Uterus (tissue), 4 donors: ENCODE measurements around the gene CAMSAP3. TPM values are rescaled to one million over a fixed set of nuclear protein-coding genes. Genes with fewer than 3 reads are reported as not detected.

Experiments used
- DNase-seq, 2 donors: peaks; one replicate each; pipeline ENCODE4 v3.0.0-alpha.2; 2019 to 2020
- H3K27ac ChIP-seq, 2 donors: fragments of 200-600 bp; sonication (generic); 1 replicate in 1 of 2; 2 replicates in 1 of 2; pipeline ENCODE4 v1.5.1; 2016 to 2018
- H3K27me3 ChIP-seq, 2 donors: fragments of 200-600 bp; sonication (generic); one replicate each; pipeline ENCODE4 v1.5.1; 2018 to 2019; ENCODE audit warnings: control low read depth in 1 of 2
- H3K36me3 ChIP-seq, 2 donors: fragments of 200-600 bp; sonication (generic); one replicate each; pipeline ENCODE4 v1.5.1; 2019; ENCODE audit warnings: control low read depth in 1 of 2
- H3K4me1 ChIP-seq, 2 donors: fragments of 200-600 bp; sonication (generic); one replicate each; pipeline ENCODE4 v1.5.1; 2018 to 2019; ENCODE audit warnings: control low read depth in 1 of 2
- H3K4me3 ChIP-seq, 2 donors: fragments of 200-600 bp; sonication (generic); 1 replicate in 1 of 2; 2 replicates in 1 of 2; pipeline ENCODE4 v1.5.1; 2018 to 2019; ENCODE audit warnings: mild to moderate bottlenecking in 1 of 2
- H3K9me3 ChIP-seq, 2 donors: fragments of 200-600 bp; sonication (generic); one replicate each; pipeline ENCODE4 v1.5.1; 2019; ENCODE audit warnings: control low read depth in 1 of 2
- POLR2A ChIP-seq, 2 donors: fragments of 450-650 bp; IDR thresholded peaks; one replicate each; pipeline ENCODE4 v1.6.1; 2016; ENCODE audit warnings: antibody characterized with exemption in 2 of 2, mild to moderate bottlenecking in 1 of 2, moderate library complexity in 1 of 2
- intact Hi-C: fragments of 100-400 bp; cut with DNase I; formaldehyde crosslinking; loops from one replicate; pipeline ENCODE4 v1.15.1; 2023; ENCODE audit warnings: low total_unique reads
- total RNA-seq, 4 donors: library from RNA; depleted of rRNA in 3 of 4; stranded (reverse); fragments of >200 nt in 3 of 4; gene quantifications; one replicate each; pipeline versions ENCODE4 v1.1.0 to v1.2.4, GENCODE V29; 2014 to 2023
- TF ChIP-seq, protein P1 (sequence below), 4 experiments: fragments of 200-600 bp in 2 of 4; fragments of 450-650 bp in 2 of 4; sonication (generic) in 2 of 4; IDR thresholded peaks; one replicate each; pipeline ENCODE4 v1.5.1; 2016 to 2019; ENCODE audit warnings: antibody characterized with exemption in 4 of 4, mild to moderate bottlenecking in 2 of 4, moderate library complexity in 1 of 4
- donor health status: DM: yes; HTN: yes; CAD: no.

CAMSAP3 gene
- total RNA-seq, 4 donors from 2014 or later, result 0.26 to 3.5 (median 0.47) TPM

DNA sequence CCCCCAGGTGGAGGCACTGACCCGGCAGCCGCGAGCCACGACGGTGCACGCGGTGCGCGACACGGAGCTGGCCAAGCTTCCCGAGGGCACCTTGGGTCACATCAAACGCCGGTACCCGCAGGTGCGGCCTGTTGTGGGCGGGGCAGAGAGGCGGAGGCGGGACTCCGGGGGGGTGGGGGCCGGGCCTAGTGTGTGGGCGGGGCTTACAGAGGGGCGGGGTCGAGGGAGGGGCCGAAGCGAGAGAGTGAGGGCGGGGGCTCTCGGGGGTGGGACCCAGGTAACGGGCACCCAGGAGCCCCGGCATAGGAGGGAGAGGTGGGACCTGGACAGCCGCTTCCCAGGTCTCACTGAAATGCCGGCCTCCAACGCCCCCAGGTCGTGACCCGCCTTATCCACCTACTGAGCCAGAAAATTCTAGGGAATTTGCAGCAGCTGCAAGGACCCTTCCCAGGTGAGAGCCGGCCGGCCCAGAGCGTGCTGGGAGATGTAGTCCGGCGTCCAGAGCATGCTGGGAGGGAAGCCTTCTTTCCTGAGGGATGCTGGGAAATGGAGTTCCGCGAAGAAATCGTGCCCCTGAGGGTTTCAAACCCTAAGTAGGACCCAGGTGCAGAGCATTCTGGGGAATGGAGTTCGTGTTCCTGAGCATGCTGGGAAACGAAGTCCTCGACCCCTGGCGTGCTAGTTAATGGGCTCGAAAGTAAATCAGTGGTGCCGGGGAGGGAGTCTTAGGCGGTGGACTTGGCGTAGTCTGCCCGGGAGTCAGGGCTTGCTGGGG lies 44.5 kb upstream of the CAMSAP3 start:
- DNase-seq, result peak; percentile 56 to 68
- Histone ChIP-seq H3K4me3 (no peak overlapping the region), H3K27ac (no peak overlapping the region), H3K4me1 (no peaks in the 10 kb centered on the region), H3K27me3 (no peaks in the 10 kb centered on the region), H3K36me3 (no peaks in the 10 kb centered on the region), H3K9me3 (no peaks in the 10 kb centered on the region)
- no peak for TF ChIP-seq POLR2A (IDR thresholded peaks at IDR 0.05)
- TF ChIP-seq, protein P1, sequence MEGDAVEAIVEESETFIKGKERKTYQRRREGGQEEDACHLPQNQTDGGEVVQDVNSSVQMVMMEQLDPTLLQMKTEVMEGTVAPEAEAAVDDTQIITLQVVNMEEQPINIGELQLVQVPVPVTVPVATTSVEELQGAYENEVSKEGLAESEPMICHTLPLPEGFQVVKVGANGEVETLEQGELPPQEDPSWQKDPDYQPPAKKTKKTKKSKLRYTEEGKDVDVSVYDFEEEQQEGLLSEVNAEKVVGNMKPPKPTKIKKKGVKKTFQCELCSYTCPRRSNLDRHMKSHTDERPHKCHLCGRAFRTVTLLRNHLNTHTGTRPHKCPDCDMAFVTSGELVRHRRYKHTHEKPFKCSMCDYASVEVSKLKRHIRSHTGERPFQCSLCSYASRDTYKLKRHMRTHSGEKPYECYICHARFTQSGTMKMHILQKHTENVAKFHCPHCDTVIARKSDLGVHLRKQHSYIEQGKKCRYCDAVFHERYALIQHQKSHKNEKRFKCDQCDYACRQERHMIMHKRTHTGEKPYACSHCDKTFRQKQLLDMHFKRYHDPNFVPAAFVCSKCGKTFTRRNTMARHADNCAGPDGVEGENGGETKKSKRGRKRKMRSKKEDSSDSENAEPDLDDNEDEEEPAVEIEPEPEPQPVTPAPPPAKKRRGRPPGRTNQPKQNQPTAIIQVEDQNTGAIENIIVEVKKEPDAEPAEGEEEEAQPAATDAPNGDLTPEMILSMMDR (IDR thresholded peaks at IDR 0.05), result no peak
- intact Hi-C loops, result no loop called here

DNA sequence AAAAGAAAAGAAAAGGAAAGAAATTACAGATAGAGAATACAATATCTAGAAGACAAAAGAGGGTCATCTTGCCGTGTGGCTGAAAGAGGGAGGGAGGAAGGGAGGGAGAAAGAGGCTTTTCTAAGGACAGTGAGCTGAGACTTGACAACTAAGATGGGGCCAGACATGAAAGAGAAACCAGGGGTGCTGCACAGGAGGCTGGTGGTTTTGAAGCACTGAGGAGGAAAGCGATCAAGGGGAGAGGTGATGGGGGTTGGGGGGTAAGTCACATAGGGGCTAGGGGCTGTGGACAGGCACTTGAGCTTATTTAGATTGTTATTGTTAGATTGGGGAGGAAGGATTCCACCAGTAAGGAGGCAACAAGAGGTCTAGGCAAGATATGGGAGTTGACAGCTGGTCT lies 42.9 kb upstream of the CAMSAP3 start:
- H3K27me3 ChIP-seq, result no peaks in the 10 kb centered on the region
- no peak overlapping the region for H3K27ac ChIP-seq
- H3K4me1 ChIP-seq, result no peaks in the 10 kb centered on the region
- no peak overlapping the region for H3K4me3 ChIP-seq
- intact Hi-C loops, result no loop called here
- TF ChIP-seq POLR2A (IDR thresholded peaks at IDR 0.05), result no peak
- TF ChIP-seq, protein P1 (IDR thresholded peaks at IDR 0.05), result no peak
- H3K9me3 ChIP-seq, result no peaks in the 10 kb centered on the region
- DNase-seq, result no peak
- no peaks in the 10 kb centered on the region for H3K36me3 ChIP-seq

DNA sequence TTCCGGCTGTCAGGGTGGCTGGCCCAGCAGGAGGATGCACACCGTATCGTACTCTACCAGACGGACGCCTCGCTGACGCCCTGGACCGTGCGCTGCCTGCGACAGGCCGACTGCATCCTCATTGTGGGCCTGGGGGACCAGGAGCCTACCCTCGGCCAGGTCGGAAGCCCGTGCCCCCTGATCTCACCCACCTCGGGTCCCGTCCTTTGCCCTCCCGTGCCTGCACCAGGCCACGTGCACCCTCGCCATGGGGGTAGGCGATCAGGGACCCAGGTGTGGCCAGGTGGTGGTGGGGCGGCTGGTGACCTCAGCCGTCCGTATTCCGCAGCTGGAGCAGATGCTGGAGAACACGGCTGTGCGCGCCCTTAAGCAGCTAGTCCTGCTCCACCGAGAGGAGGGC lies 41.1 kb upstream of the CAMSAP3 start:
- TF ChIP-seq POLR2A (IDR thresholded peaks at IDR 0.05), result no peak
- TF ChIP-seq, protein P1 (IDR thresholded peaks at IDR 0.05), result no peak
- DNase-seq, result no peak
- H3K36me3 ChIP-seq, result no peaks in the 10 kb centered on the region

DNA sequence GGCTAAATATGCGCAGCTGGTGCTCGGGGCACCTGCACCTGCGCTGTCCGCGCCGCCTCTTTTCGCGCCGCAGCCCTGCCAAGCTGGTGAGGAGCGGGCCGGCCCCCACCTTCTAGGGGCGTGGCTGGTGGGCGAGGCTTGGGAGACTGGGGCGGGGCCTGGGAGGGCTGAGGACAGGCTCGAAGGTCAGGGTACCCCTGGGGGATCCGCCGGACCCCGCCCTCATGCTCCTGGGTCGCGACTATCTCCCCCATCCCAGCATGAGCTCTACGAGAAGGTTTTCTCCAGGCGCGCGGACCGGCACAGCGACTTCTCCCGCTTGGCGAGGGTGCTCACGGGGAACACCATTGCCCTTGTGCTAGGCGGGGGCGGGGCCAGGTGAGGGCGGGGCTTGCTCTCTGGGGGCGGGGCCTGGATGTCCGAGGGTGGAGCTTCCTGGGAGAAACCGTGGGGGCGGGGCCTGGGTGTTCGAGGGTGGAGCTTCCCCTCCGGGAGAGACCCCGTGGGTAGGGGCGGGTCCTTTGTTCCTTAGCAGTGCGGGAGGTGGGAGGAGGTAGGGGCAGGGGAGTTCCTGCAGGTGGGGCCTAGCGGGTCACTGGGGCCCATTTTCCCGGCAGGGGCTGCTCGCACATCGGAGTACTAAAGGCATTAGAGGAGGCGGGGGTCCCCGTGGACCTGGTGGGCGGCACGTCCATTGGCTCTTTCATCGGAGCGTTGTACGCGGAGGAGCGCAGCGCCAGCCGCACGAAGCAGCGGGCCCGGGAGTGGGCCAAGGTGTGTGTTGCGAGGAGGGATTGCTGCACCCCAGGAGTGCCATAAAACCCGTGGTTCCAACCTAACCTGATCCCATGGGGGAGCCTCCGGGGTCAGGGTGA lies 40.4 kb upstream of the CAMSAP3 start:
- no peak overlapping the region for H3K4me3 ChIP-seq
- intact Hi-C loops, result no loop called here

More for the DNA sequence above, 41.1 kb upstream of the CAMSAP3 start:
- Histone ChIP-seq H3K9me3 (no peaks in the 10 kb centered on the region), H3K4me1 (no peaks in the 10 kb centered on the region), H3K27me3 (no peaks in the 10 kb centered on the region), H3K27ac (no peak overlapping the region), H3K4me3 (no peak overlapping the region)
- intact Hi-C loops, result no loop called here

More for the DNA sequence above, 40.4 kb upstream of the CAMSAP3 start:
- H3K27me3 ChIP-seq, result no peaks in the 10 kb centered on the region
- no peak overlapping the region for H3K27ac ChIP-seq
- no peak for DNase-seq
- no peaks in the 10 kb centered on the region for H3K9me3 ChIP-seq
- no peak for TF ChIP-seq POLR2A (IDR thresholded peaks at IDR 0.05)
- TF ChIP-seq, protein P1 (IDR thresholded peaks at IDR 0.05), result no peak
- H3K36me3 ChIP-seq, result no peaks in the 10 kb centered on the region
- no peaks in the 10 kb centered on the region for H3K4me1 ChIP-seq
